Measurements from ENCODE around the gene DNAJB11.

DNAJB11 gene

DNA sequence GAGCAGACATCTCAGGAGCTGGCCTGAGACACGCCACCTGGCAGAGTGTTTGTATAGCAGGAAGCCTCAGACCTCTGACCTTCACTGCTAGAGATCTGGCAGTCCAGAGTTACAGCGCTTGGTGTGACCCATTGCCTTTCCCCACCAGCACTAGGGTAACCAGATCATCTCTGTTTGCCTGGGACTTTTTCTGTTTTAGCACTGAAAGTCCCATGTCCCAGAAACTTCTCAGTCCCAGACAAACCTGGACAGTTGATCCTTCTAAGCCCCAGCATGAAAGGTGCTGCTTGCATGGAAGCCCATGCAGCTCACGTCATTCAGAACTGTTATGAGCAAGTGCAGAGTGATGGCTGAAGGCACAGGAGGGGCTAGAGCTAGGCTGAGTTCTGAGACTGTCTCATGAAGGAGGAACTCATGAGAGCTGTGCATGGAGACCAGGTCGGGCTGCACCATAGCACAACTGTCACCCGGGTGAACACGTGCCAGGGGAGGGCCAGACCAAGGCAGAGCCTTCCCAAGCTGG is 24.1 kb downstream of the DNAJB11 start:
- DNase-seq (ENCODE audit: extremely low read depth in 1 of 2, low read depth in 1 of 2): no peak

DNA sequence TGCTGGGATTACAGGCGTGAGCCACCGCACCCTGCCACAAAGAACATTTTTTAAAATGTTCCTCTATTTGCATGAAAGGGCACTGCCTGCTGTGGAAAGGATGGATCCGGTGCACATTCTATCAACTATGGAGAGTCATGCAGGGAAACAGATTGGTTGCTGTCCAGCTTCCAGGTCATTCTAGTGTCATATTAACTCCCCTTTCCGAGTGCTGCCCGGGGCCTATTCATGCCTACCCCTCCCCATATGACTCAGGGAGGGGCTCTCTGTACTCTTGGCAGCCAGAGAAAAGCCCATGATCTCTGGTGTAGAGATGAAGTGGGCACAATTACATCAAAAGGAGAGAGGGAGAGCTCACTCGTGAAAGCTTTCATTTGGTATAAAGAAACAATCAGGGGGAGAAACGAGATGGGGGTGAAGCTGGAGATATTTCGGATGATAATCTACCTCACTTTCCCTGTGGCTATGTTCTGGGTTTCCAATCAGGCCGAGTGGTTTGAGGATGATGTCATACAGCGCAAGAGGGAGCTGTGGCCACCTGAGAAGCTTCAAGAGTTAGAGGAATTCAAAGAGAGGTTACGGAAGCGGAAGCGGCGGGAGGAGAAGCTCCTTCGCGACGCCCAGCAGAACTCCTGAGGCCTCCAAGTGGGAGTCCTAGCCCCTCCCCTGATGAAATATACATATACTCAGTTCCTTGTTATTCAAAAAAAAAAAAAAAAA is 26.2 kb downstream of the DNAJB11 start:
- DNase-seq (ENCODE audit: extremely low read depth in 1 of 2, low read depth in 1 of 2): no peak

DNA sequence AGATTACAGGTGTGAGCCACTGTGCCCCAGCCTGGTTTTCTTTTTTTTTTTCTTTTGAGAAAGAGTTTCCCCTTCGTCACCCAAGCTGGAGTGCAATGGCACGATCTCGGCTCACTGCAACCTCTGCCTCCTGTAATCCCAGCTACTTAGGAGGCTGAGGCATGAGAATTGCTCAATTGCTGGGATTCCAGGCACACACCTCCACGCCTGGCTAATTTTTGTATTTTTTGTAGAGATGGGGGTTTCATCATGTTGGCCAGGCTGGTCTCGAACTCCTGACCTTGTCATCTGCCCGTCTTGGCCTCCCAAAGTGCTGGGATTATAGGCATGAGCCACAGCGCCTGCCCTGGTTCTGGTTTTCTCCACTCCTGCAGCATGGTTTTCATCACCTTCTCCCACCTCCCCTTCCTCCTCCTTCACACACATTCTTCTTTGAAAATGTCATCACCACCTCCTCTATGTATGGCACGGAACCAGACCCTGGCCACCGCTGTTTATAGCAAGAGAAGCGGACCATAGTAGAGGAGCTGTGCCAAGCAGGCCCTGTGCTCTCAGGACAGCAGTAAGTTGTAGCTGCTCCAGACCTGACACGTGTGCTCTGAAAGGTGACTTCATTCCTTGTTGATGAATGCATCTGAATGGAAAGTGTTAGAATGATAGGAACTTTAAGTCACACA is 27.7 kb downstream of the DNAJB11 start:
- DNase-seq (ENCODE audit: extremely low read depth in 1 of 2, low read depth in 1 of 2): no peak

DNA sequence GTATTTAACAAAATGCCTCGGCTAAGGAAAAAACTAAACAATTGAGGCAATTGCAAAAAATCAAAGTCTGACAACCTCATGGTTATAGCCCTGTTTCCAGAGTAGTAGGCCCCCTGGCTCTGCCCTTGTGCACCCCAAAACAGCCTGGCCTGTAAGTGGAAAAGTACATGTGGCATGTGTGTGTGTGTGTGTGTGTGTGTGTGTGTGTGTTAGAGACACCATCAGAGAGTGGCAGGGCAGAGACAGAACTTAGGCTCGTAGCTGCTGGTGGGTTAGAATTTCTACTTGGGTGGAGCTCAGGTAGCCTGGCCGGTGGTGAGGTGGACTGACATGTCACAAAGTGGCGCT is 28.2 kb downstream of the DNAJB11 start:
- no peak for DNase-seq (ENCODE audit: extremely low read depth in 1 of 2, low read depth in 1 of 2)

DNA sequence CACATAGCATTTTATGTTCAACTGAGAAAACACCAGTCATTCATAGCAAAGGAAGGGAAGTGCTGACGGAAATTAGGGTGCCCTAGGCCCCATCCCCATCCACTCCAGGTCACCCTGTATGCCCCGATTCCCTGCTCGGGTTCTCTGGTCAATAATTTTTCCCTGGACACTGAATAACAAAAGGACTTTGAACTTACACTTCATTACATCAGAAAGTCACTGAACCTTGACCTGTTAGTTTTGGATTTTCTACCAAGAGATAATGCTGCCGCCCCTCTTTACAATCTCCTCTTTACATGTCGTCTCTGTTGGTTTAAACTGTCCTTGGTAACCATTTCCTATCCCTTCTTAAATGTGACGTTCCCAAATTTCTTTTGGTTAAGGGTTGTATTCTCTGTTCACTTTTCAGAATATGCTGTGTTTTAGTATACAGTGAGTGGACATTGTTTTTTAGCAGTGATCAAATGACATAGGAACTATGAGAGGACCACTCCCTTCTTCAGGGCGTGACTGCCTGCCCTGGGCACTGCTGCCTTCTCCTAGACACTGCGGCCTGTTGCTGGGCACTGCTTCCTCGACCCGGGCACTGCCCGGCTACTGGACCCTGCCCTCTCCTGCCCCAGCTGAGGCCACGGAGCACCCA is 28.7 kb downstream of the DNAJB11 start:
- no peak for DNase-seq (ENCODE audit: extremely low read depth in 1 of 2, low read depth in 1 of 2)

DNA sequence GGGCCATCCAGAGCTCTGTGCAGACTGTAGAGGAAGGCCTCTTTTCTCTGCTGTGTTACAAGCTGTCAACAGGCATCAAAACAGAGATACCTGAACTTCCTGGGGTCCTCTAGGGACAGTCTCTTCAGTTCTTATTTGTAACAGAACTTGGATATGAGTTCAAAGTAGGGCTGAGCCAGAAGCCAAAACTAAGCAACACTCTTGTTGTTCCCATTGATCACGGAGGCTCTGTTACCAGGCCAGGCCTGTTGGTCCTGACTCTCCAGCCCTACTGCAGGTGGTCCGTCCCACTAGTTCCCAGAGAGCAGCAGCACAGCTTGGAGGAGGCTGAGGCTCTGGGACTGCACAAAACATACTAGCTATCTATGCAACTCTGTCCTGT is 29.3 kb downstream of the DNAJB11 start:
- DNase-seq (ENCODE audit: extremely low read depth in 1 of 2, low read depth in 1 of 2): no peak

DNA sequence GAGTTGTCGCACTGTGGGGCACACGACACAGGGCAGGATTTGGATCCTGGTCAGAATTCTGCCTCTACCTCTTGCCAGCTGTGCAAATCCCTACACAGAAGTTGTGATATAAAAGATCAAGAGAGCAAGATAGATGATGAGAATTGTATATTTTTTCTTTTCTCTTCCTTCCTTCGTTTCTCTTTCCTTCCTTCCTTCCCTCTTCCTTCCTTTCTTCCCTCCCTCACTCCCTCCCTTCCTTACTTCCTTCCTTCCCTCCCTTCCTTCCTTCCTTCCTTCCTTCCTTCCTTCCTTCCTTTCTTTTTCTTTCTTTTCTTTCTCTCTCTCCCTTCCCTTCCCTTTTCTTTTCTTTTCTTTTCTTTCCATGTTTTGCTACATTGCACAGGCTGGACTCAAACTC is 30.4 kb downstream of the DNAJB11 start:
- DNase-seq (ENCODE audit: extremely low read depth in 1 of 2, low read depth in 1 of 2): no peak

DNA sequence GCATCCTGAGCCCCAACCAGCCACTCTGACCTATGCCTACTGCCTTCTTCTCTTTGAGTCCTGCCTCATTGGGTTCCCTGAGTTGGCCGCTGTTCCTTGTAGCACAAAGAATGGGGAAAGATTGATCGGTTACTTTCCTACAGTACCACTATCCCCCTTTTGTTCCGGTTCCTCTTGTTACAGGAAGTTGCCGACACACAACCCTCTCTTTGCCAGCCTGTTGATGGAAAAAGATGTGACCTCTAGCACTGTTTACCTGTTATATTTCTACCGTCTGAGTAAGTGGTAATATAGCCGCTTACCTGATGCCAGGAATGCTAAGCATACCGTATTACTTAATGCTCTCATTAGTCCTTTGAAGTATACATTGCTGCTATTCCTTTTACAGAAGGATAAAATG is 32.6 kb downstream of the DNAJB11 start:
- no peak for DNase-seq (ENCODE audit: extremely low read depth in 1 of 2, low read depth in 1 of 2)

DNA sequence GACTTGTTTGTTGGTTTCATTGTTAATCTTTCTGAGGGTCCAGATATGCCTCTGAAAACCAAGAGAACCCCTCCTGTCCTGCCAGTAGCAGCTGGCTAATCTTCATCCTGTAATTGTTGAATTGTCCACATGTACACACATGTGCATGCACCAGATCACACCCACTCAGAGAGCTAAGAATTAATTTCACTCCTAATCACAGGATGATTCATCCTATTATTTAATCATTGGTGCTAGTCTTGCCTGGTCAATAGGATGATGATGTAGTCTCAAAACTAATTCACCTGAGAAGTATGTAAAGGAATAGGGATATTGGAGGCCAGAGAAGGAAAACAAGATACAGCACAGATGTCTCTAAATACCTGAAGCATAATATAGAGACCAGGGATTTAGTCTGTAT is 34.6 kb downstream of the DNAJB11 start:
- DNase-seq (ENCODE audit: extremely low read depth in 1 of 2, low read depth in 1 of 2): no peak

DNA sequence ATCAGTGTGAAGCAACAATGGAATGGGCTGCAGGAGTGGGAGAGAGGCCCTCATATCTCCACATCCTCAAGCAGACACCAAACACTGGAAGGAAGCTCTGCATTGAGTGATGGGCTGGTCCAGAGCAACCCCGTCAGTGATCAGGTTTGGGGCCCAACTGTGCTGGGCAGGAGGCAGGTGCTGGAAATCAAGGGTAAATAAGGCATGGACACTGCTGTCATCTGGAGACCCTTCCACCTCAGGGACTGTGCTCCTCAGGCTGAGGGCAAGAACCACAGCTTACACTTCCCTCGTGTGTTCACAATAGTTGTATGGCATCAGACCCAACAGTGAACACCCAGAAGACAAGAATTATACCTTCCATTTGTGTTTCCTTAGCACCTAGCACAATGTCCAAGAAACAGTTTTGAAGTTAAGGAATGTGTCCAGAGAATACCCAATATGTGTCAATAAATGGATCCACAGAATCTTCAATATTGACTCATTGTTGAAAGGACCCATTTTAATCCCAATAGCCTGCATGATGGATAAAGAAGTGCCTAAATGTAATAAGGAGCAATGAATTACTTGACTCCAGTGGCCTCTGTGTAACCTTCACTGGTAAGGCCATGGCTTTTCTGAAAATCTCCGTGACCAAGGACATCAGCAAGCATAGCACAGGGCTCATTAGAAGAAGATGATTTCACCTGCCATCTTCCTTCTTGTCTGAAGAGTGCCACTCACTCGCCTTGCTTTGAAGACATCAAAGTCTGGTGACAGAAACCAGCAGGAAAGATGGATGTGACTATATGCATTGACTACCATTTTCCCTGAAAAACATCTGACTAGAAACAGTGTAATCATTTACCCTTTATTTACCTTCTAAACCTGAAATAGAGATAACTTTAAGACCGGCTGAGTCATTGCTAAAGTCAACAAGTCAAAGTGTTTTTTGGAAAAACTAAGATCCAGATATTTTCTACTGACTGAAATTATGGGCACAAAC is 35.3 kb downstream of the DNAJB11 start:
- no peak for DNase-seq (ENCODE audit: extremely low read depth in 1 of 2, low read depth in 1 of 2)

DNA sequence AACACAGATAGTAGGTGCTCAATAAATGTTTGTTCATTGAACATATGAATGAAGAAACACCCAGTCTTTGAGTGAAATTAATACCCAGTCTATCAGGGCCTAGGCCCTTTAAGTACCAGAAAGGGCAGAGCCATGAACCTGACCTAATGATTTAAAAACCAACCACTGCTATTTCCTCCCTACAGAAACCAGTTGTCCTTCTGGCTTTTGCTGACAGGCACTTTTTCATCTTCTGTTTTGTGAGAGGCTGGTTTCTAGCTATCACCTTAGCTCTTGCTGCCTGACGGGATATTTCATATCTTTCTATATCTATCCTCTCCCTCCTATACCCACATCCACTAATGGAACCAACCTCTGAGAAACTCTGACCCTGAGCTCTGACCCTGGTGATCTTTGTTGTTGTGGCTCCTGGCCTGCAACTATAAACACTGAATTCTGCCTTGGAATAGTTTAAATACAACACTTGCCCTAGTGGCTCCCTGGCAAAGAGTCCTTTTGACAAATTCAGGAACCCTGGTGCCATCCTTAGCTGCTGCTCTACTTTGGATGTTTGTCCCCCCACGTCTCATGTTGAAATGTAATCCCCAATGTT is 38.2 kb downstream of the DNAJB11 start:
- no peak for DNase-seq (ENCODE audit: extremely low read depth in 1 of 2, low read depth in 1 of 2)

DNA sequence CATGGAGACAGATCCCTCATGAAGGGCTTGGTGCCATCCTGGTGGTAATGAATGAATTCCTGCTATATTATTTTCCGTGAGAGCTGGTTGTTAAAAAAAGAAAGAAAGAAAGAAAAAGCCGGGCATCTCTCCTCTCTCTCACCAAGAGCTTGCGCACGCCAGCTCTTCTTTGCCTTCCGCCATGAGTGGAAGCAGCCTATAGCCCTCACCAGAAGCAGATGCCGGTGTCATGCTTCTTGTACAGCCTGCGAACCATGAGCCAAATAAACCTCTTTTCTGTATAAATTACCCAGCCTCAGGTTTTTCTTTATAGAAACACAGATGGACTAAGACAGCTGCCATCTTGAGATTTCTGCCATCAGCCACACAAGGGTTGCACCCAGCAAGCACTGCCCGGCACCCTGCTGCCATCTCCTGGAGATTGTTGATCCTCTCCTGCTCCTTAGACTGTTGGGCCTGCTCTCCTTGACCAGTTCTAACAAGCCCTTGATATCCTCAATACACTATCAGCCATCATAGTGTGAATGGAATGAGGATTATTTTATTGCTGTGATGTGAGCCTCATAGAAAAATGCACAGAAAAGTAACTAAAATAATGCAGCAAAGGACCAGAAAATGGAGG is 38.8 kb downstream of the DNAJB11 start:
- DNase-seq (ENCODE audit: extremely low read depth in 1 of 2, low read depth in 1 of 2): no peak

DNA sequence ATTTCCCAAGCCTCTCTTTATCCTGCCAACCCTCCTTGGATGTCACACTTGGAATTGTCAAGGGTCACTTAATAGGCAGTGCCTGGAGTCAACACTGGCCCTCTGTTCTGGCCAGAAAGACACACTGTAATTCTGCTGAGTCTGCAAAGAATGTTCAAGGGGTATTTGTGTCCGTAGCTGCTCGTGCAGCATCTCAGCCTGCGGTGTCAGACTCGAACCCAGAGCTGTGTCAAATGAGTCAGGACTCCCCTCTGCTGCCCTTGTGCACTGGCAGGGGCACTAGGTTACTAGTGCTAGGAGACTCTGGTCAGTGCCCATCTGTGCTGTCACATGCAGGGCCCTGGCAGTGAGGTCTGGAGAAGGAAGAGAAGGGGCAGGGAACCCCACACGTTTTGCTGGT is 41.5 kb downstream of the DNAJB11 start:
- no peak for DNase-seq (ENCODE audit: extremely low read depth in 1 of 2, low read depth in 1 of 2)

DNA sequence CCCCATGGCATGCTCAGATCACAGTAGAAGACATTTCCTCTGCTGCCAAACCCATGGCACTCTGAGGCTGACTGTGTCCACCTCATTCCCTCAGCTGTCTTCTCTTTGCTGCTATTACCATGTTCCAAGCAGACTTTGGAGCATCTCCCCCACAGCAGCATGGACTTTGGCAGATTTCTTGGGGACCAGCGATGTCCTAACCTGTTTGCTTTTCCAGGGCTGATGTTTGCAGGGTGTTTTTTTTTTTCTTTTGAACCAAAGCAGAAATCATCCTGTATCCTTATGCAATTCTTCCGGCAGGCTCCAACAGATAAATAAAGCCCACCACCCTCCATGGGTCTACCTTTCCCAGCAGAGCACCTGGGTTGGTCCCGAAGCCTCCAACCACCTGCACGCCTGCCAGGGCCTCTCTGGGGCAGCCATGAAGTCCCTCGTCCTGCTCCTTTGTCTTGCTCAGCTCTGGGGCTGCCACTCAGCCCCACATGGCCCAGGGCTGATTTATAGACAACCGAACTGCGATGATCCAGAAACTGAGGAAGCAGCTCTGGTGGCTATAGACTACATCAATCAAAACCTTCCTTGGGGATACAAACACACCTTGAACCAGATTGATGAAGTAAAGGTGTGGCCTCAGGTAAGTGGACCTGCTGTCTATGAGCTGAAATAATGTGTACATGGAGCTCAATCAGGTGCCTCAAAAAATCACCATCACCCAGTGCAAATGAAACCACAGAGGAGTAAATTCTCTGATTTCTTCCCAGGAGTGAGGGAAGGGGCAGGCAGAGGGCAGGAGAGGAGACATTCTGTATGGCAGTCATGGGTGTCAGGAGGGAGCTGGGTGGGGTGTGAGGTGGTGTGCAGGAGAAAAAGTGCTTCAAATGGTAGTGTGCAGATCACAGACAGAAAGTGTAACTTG is 42.5 kb downstream of the DNAJB11 start, which contains the start of gene AHSG:
Gene AHSG, plus strand, starts transcription at position 340 of the 916 bp plus-strand sequence. Its CDS starts 82 bp downstream, at position 422.
- DNase-seq (ENCODE audit: extremely low read depth in 1 of 2, low read depth in 1 of 2): no peak

DNA sequence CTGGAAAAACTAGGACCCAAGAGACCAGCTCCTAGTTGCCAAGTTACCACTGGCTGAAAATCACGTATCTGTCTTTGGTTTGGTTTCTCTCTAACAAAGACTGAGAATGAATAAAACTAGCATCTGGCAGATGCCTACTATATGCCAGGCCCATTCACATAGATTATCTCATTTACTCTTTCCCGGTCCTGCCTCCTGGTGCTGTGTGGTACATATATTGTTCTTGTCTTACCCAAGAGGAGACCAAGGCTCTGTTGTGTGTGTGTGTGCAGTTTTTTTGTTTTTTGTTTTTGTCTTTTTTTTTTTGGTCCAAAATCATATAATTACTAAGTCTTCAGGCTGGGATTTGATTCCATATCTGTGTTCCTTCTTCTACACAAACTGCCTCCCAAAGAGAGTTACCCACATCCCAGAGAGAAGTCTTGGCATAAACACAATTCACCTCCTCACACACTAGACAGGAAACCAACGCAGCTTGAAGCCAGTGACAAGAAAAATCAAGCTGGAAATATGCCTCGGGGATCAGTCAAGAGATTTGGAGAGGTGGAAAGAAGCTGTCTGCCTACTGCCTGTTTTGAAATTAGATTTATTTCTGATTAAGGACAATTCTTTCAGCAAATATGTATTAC is 43.2 kb downstream of the DNAJB11 start:
- DNase-seq (ENCODE audit: extremely low read depth in 1 of 2, low read depth in 1 of 2): no peak

DNA sequence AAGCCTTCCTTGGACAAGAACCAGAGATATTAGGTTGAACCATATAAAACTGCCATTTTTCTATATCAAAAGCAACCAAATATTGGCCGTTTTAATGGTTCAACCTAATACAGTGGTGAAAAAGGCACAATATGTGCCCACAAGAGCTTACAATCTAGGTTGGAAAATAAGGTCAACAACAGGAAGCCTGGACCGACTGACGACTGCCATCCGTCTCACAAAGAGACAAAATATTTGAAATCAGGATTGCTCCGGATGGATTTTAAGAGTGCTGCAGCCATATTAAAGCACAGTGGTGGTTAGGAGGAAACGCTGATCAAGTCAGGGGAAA is 43.7 kb downstream of the DNAJB11 start:
- DNase-seq (ENCODE audit: extremely low read depth in 1 of 2, low read depth in 1 of 2): no peak

DNA sequence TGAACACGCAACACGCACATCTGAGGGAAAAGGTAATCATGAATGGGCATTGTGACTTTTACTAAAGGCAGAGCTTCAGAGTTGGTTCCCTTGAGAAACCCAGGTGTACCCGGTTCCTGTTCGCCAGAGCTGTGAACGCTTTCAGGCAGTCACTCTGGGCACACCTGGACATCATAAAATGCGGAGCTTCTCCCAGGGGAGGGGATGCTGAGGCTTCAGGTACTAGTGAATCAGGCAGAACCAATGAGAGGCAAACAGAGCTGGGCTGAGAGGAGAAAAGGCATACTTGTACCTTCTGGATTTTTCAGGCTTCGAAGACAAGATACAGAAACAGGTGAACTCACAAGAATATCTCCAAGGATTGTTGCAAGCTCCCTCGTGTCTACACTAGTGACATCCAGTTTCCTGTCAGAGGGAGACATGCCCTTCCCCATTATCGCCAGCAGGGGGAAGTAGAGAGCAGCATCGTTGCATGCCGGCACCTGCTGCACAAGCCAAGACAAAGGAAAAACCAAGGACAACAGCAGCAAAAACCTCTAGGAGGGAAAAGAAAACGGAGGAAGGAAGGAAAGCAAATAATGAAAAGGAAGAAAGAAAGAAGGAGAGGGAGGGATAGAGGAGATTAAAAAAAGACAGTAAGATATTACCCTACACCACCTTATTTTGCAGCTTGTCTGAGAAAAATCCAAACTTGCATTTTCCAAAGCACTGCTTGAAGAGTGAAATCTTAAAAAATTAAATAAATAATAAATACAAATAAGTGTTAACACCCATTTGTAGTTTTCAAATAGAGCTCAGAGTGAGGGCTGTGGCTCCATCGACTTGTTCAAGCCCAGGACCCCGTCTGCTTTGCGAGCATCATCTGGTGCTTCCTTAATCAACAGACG is 44.3 kb downstream of the DNAJB11 start:
- DNase-seq (ENCODE audit: extremely low read depth in 1 of 2, low read depth in 1 of 2): peak; percentile 42

DNA sequence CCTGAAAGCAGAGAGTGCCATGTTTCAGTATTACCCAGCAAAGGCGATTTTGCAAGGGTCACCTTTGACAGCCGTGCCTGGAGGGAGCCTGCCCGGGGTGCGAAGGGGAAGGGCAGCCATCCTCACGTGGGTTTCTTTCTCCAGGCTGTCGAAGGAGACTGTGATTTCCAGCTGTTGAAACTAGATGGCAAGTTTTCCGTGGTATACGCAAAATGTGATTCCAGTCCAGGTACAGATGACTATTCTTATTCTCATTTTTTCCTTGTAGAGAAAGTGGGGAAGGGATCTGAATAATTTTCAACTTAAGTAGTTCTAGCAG is 45.7 kb downstream of the DNAJB11 start:
- no peak for DNase-seq (ENCODE audit: extremely low read depth in 1 of 2, low read depth in 1 of 2)

Measured in stimulated activated CD8-positive, alpha-beta memory T cell treated with anti-CD3 and anti-CD28 coated beads, Interleukin-7, amount 100 ng/mL, for 48 hours (primary cell).